Right kidney (tissue), 9 donors: ENCODE measurements around the gene CEP43.
"Not testable (repeated sequence)": the region's sequence is repeated elsewhere in the genome, so short reads cannot be mapped to it uniquely, and the experiment has no call there.

Experiments used
- DNase-seq: peaks from one replicate; pipeline ENCODE4 v3.0.0-alpha.2; 2016
- long read RNA-seq, 8 donors: transcript quantifications; one replicate each; lab custom pipeline, GENCODE V29; 2026

Gene CEP43, protein sequence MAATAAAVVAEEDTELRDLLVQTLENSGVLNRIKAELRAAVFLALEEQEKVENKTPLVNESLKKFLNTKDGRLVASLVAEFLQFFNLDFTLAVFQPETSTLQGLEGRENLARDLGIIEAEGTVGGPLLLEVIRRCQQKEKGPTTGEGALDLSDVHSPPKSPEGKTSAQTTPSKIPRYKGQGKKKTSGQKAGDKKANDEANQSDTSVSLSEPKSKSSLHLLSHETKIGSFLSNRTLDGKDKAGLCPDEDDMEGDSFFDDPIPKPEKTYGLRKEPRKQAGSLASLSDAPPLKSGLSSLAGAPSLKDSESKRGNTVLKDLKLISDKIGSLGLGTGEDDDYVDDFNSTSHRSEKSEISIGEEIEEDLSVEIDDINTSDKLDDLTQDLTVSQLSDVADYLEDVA
- long read RNA-seq, donor 1, full-length matches to known transcripts = 4 of 4 reads
- long read RNA-seq, donor 1, partial matches to known transcripts = 0 of 4 reads
- long read RNA-seq, donor 1, other reads (novel, unspliced or antisense) = 0 of 4 reads
- long read RNA-seq, donor 2, full-length matches to known transcripts = 1 of 1 reads
- long read RNA-seq, donor 2, partial matches to known transcripts = 0 of 1 reads
- long read RNA-seq, donor 2, other reads (novel, unspliced or antisense) = 0 of 1 reads
- long read RNA-seq, donor 3, full-length matches to known transcripts = 1 of 1 reads
- long read RNA-seq, donor 3, partial matches to known transcripts = 0 of 1 reads
- long read RNA-seq, donor 3, other reads (novel, unspliced or antisense) = 0 of 1 reads
- long read RNA-seq, donor 4, partial matches to known transcripts = 0 of 2 reads
- long read RNA-seq, donor 4, other reads (novel, unspliced or antisense) = 0 of 2 reads
- long read RNA-seq, donor 5, full-length matches to known transcripts = 7 of 15 reads
- long read RNA-seq, donor 5, partial matches to known transcripts = 8 of 15 reads
- long read RNA-seq, donor 5, other reads (novel, unspliced or antisense) = 0 of 15 reads
- long read RNA-seq, donor 6, full-length matches to known transcripts = 3 of 3 reads
- long read RNA-seq, donor 6, partial matches to known transcripts = 0 of 3 reads
- long read RNA-seq, donor 6, other reads (novel, unspliced or antisense) = 0 of 3 reads
- long read RNA-seq, donor 7, full-length matches to known transcripts = 6 of 6 reads
- long read RNA-seq, donor 7, partial matches to known transcripts = 0 of 6 reads
- long read RNA-seq, donor 7, other reads (novel, unspliced or antisense) = 0 of 6 reads
- long read RNA-seq, donor 8, partial matches to known transcripts = 0 of 4 reads
- long read RNA-seq, donor 8, other reads (novel, unspliced or antisense) = 0 of 4 reads

DNA sequence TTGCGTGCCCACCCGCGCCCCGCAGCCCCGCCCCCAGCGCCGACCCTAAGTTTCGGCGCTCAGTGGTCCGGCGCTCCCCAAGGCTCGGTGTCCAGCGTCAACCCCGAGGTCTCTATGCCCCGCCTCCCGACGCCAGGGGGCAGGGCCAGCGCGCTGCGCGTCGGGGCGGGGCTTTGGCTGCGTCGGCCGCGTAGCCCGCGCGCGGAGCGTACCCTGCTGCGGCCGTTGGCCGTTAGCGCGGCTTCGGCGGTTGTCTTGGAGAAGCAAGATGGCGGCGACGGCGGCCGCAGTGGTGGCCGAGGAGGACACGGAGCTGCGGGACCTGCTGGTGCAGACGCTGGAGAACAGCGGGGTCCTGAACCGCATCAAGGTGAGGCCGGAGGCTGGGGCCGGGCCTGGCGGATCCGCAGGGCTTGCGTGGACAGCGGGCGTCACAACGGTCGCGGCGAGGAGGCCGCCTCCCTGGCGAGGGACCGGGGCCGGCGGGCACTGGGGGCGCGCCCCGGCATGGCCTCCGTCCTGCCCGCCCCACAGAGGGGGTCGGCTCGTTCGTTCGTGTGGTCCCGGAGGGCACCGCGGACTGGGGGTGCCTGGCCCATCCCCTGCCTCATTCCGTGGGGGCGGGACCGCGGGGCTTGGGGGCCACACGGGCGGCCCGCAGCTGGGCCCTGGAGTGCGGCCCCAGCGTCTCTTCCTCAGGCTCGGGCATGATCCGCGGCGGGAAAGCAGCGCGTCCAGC lies at the start of gene CEP43:
TSS of gene CEP43 (plus strand) at position 253 of the 739 bp plus-strand sequence. CDS start at position 269, 16 bp downstream.
- peak; percentile 98 for DNase-seq

DNA sequence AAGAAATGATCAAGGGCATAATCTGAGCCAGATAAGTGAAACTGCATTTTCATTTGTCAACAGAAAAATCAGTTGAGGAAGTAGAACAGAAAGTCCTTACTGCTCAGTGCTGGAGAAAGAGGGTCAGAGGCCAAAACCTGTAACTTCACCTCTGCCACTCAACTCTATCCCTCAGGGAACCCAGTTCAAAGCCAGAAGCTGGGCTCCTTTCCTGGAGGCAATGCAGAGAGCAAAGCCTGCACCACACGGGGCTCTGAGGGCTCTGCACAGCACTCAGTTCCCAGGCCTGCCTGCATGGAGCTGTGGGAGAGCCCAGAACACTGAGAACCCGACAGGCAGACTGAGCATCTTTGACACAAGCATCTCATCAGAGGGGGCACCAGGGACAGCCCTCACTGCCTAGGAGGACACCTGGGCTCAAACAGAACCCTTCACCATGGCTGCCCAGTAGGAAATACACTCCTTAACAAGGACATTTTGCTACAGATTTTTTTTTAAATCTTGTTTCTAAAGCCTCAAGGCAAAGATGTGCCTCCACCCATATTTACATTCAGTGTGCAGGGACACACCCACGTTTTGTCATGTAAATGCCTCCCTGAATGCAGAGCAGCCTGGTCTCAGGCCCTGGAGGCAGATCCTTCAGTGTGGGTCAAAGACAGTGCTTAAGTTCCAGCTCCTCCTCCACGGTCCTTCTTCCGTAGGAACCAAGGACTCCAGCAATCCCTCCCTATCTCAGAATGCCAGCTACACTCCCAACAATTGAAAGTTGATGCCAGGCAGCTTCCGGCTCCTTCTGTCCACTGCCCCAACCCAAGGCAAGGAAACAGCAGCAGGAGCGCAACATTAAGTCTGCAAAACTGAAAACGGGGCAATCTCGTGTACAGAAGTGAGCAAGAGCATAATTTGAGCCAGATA lies 49.4 kb upstream of the CEP43 start:
- DNase-seq = no peak

DNA sequence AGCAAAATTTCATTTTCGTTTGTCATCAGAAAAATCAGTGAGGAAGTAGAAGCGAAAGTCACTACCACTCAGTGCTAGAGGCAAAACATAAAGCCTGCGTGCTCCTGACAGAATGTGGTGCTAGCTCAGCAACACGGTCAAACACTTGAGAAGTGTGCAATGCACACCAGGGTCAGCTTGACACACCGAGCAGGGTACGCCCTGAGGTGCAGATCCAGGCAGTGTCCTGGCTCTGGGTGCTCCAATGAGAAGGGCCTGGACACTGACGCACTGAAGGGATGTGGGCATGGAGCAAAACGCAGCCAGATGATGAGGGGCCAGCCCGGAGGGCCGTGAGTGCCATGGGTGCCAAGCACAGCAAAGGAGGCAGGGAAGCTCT lies 48.8 kb upstream of the CEP43 start:
- DNase-seq = no peak

DNA sequence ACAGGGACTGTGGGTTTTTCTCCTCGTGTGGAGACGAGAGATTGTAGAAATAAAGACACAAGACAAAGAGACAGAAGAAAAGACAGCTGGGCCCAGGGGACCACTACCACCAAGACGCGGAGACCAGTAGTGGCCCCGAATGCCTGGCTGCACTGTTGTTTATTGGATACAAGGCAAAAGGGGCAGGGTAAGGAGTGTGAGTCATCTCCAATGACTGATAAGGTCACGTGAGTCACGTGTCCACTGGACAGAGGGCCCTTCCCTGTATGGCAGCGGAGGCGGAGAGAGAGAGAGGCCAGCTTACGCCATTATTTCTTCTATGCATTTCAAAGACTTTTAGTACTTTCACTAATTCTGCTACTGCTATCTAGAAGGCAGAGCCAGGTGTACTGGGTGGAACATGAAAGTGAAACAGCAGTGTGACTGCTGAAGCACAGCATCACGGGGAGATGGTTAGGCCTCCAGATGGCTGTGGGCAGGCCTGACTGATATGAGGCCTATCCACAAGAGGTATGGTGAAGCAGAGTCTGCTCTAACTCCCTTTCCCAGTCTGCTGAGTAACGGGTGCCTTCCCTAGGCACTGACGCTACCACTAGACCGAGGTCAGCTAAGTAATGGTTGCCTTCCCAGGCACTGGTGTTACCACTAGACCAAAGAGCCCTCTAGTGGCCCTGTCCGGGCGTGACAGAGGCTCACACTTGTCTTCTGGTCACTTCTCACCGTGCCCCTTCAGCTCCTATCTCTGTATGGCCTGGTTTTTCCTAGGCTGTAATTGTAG lies 48.1 kb upstream of the CEP43 start:
- not testable (repeated sequence) for DNase-seq

DNA sequence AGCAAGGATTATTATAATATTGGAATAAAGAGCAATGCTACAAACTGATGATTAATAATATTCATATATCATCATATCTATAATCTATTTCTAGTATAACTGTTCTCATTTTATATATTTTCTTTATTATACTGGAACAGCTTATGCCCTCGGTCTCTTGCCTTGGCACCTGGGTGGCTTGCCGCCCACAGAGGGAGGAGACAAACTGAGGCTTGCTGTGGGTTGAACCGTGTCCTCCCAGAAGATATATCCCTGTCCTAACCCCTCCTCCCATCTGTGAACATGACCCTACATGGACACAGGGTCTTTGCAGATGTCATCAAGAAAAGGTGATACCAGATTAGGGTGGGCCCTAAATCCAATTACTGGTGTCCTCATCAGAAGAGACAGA lies 47.5 kb upstream of the CEP43 start:
- no peak for DNase-seq

DNA sequence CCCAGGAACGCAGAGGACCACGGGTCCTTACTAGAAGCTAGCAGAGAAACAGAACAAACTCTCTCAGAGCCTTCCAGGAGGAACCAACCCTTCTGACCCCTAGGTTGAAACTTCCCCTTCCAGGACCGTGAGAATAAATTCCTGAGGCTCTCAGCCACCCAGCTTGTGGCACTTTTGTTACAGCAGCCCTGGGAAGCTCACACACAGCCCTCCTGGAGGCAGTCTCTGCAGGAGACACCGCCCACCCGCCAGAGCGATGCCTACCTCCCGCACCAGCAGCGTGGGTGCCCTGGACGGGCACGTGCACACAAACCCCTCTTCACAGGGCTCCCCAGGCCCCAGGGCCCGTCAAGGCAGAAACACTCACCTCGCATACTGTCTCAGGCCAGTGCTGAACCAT lies 47.1 kb upstream of the CEP43 start:
- DNase-seq = no peak

DNA sequence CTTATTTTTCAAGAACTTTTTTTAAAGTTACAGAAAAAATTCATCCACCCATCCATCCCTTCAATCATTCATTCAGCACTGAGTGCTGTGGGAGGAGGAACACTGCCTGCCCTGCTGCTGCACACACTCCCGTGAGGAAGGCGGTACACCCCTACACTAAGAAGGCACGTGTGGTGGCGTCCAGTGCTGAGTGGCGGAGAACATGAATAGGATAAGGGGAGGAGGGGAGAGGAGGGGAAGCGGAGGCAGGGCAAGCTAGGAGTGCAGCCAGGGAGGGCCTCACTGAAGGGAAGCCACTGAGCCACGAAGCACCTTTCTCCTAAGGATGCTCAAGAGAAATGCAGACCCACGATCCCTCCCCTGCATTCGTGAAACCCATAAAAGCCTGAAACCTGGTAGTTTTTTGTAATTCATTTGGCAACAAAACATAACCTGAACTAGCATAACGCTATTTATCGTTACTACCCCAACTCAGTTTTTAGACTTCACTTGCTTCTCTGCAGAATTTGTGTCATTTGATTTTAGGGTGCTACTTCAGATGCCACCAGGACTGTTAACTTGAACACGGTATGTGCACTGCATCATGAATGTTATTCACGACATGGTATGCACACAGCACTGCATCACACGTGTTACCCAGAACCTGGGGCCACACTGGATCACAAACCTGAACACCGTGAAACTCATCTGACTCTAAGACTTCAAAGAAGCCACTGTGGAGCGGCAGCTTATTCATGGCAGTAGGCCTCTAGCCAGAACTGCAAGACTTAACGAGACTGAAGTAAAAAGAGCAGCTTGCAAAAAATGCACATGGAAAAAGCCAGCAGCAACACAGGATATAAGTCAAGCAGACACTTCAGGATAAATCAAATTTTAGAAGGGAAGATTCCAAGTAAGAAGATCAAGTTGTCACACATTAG lies 46.4 kb upstream of the CEP43 start:
- DNase-seq = no peak

DNA sequence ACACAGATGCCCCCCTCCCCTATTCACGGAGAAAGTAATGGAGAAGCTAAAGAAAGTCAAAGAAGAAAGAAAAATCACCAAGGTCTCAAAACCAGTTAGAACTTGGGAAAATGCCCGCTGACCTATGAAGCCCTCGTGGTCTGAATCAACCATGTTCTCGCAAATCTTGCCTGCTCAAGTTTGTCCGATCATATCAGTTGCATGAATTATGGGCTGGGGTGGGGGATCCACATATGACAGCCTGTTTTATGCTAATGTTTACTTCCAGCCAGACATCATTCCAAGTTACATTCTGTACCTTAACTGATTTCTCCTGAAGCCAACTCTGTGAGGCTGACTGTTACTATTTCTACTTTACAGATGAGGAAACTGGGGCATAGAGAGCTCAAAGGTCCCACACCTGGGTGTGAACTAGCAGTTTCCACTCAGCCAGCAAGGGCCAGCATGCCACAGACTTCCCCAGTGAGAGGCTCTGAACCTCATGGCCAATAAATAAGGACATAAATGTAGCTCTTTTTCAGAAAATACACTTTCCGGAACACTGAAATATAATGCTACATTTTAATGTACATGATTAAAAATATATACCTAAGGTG lies 45.0 kb upstream of the CEP43 start:
- no peak for DNase-seq

DNA sequence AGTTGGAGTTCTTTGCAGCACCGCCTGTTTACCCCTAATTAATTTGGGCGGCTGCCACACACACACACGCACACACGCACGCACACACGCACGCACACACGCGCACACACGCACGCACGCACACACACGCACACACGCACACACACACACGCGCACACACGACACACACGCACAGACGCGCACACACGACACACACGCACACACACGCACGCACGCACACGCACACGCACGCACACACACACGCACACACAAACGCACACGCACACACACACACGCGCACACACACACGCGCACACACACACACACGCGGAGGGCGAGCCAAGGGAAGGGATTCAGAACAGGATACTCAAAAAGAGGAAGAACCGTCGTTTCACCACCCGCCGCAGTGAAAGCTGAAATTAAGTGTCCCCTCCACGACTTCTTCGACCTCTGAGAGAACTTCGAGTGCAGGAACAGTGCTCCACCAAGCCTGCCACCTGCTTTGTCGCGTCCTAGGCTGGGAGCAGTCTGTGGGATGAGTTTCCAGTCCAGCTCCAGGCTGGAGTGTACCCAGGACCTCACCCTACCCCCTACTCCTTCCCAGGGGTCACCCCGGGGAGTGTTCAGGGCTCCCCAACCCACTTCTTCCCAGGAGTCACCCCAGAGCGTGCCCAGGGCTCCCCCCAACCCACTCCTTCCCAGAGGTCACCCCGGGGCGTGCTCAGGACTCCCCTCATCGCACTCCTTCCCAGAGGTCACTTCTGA lies 43.9 kb upstream of the CEP43 start:
- peak; percentile 34 for DNase-seq

DNA sequence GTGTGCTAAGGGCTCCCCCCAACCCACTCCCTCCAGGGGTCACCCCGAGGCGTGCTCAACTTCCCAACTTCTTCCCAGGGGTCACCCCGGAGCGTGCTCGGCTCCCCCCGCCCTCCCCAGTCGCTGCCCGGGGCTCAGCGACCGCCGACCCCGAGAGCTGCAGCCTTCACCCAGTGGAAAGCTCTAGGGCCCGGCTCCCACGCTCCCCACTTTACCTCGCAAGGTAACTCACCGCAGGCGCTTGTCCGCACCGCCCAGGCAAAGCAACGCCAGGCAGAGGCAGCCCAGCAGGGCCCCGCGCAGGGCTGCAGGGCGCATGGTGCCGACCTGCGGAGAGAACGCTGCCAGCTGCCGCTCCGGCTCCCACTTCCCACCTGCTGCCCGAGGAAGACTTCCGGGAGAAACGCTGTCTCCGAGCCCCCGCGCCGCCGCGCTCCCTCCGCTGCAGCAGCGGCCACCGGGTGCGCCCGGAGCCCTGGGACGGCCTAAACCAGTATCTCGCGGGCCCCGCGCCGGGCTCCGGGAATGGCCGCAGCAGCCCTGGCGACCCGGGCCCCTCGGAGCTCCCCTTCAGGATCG lies 43.2 kb upstream of the CEP43 start:
- peak; percentile 98 for DNase-seq

DNA sequence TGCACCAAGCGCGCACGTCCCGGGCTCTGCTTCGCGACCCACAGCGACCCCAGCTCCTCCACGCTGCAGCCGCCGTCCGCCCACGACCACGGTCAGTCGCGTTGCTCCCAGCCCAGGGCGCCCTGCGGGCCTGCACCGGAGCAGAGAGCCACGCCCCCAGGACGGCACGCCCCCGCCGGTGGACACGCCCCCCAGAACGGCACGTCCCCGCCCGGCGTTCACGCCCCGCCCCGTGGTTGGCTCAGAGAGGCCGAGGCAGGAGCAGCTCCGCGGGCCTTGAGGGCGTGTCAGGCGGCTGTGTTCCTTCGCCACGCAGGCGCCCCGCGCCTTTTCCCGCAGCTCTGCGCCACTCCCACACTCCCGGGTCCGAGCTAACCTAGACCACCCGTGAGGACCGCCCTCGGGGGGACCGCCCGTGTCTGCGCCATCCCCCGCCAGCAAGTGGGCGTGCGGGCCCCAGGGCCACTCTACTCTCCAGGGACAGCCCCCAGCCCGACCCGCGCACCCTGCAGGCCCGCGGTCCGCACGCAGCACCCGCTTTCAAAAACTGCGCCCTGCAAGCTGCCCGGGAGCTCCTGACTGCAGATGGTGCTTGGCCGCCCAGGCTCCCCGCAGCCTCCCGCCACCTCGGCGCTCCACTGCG lies 42.6 kb upstream of the CEP43 start, which contains the start of gene RNASET2:
TSS of gene RNASET2 (minus strand) at position 107 of the 643 bp plus-strand sequence. CDS start 368 bp downstream, outside the sequence.
- peak; percentile 87 for DNase-seq

DNA sequence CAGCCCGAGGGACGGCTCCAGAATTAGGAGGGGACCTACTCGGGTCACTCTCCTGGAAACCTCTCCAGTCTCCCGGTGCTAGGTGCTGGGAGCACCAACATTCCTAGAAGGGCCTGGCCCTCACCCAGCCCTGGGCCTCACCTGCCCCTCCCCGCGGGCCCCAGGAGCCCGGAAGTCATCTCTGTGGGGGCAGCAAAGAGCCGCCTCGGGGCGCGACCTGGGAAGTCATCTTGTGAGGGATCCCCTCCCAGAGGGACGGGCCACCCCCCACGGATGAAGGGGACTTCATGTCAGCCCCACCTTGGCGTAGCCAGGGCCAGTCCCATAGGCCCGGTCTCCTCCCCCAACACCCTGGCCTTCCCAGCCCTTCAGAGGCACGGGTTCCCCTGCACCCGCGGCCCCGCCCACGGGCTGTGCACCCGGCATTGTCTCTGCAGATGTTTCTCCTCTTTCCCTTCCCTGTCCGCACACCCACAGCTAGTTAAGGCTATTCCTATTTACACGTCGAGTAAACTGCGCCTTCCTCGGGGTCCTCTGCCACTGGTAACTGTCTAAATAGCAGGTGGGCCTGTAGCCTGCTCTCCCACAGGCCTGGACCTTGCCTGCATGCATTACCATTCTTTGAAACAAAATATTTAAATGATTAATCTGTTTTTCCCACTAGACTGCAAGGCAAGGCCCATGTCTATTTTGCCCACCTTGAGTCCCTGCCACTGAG lies 42.0 kb upstream of the CEP43 start:
- no peak for DNase-seq

DNA sequence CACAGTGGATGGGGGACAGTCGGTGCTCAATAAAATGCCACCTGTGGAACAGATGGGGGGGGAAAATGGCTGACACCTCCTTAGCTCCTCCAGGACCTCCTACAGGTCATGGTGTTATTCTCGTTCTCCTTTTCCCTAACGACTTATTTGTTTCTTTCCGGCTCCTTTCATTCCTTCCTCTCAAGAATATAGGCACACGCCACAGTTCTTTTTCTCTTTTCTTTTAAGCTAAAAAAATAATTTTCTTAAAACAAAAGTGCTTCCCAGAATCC lies 41.5 kb upstream of the CEP43 start:
- no peak for DNase-seq

DNA sequence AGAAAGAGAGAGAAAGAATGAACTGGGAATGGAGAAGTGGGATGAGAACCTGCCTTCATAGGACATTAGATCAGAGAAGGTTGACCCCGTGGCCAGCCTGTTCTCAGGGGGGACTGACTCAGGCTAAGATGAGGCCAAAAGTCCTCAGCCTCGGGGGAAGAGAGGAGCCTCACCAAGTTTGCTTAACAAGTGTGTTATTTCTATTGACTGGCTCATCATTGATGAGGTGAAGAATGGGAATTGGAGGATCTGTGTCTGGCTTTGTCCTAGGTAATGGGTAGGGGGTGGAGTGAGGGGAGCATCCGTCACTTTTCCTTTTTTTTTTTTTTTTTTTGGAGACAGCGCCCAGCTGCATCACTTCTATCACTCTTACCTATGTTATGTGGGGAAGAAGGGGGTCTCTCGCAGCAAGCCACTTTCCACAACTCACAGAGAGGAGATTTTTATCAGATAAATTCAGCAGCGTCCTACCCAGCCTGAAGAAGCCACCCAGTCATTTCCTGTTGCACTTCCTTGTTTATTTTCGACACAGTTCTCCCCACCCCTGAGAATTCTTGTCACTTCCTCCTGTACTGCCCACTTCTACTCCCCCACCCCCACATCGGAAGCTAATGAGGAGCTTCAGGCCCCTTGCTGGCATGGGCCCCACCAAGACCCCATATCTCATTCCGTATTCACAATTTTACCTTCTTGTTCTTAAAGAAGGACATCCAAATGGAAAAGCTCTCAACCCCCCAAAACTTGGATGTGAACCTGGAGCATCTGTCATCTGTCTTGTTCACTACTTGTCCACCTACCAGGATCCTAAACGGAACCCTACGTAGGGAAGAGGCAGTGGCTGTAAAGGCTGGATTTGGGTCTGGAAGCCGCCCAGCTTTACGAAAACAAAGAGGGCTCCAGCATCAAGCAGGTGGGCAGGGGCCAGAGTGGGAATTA lies 40.0 kb upstream of the CEP43 start:
- peak; percentile 8 for DNase-seq
